Liver (tissue), 3 donors: Measurements from ENCODE around the gene SLC43A3.

Experiments used
- CTCF ChIP-seq: fragments of 150-350 bp; IDR thresholded peaks from 2 replicates; pipeline ENCODE4 v1.5.1; 2017; ENCODE audit warnings: improper control_type of control experiment, low read depth, low read length; ENCODE audit not compliant: missing input control
- GABPA ChIP-seq, 2 donors: IDR thresholded peaks in 1 of 2; conservative IDR thresholded peaks in 1 of 2; 2 replicates each; pipeline ENCODE4 v1.6.1; 2016; ENCODE audit warnings: antibody characterized with exemption in 2 of 2, mild to moderate bottlenecking in 1 of 2, moderate library complexity in 1 of 2
- HNF4G ChIP-seq: IDR thresholded peaks from 2 replicates; pipeline ENCODE4 v1.6.1; 2016; ENCODE audit warnings: antibody characterized with exemption
- JUND ChIP-seq, 2 donors: IDR thresholded peaks; 2 replicates each; pipeline ENCODE4 v1.6.1; 2016; ENCODE audit warnings: antibody characterized with exemption in 2 of 2
- MAX ChIP-seq: IDR thresholded peaks from 2 replicates; pipeline ENCODE4 v1.6.1; 2016; ENCODE audit warnings: antibody characterized with exemption
- RAD21 ChIP-seq, 2 donors: IDR thresholded peaks; 2 replicates each; pipeline ENCODE4 v1.6.1; 2016; ENCODE audit warnings: antibody characterized with exemption in 2 of 2, mild to moderate bottlenecking in 2 of 2
- REST ChIP-seq: IDR thresholded peaks from 2 replicates; pipeline ENCODE4 v1.6.1; 2016; ENCODE audit warnings: antibody characterized with exemption, mild to moderate bottlenecking
- RXRA ChIP-seq, 2 donors: IDR thresholded peaks; 2 replicates each; pipeline ENCODE4 v1.6.1; 2017 to 2018; ENCODE audit warnings: antibody characterized with exemption in 2 of 2, mild to moderate bottlenecking in 1 of 2
- SP1 ChIP-seq: IDR thresholded peaks from 2 replicates; pipeline ENCODE4 v1.6.1; 2018; ENCODE audit warnings: antibody characterized with exemption, mild to moderate bottlenecking
- TAF1 ChIP-seq: conservative IDR thresholded peaks from 2 replicates; pipeline ENCODE4 v1.6.1; 2016; ENCODE audit warnings: antibody characterized with exemption, mild to moderate bottlenecking
- YY1 ChIP-seq: IDR thresholded peaks from 2 replicates; pipeline ENCODE4 v1.6.1; 2016; ENCODE audit warnings: antibody characterized with exemption, mild to moderate bottlenecking
- donor health status: healthy.
- donor health status: healthy.

- TF ChIP-seq RAD21 (IDR thresholded peaks at IDR 0.05) (no peak), CTCF (no peak), MAX (no peak), GABPA (IDR thresholded peaks at IDR 0.05 in 1 of 2, conservative IDR thresholded peaks at IDR 0.05 in 1 of 2) (no peak), JUND (IDR thresholded peaks at IDR 0.05) (no peak), REST (no peak), TAF1 (no peak), SP1 (no peak), HNF4G (no peak), YY1 (no peak), RXRA (IDR thresholded peaks at IDR 0.05) (no peak)
These were observed 65.9 kb downstream of the SLC43A3 start for GRCh38 chr11:57360991-57361390.
